CD4-positive, alpha-beta T cell treated with Interleukin-2 at 100 ng/mL for 4 hours (primary cell): ENCODE data around the gene SLC25A39.

Experiments used
- DNase-seq: peaks from one replicate; pipeline ENCODE4 v3.0.0-alpha.2; 2020; ENCODE audit warnings: low spot score

SLC25A39 gene

DNA sequence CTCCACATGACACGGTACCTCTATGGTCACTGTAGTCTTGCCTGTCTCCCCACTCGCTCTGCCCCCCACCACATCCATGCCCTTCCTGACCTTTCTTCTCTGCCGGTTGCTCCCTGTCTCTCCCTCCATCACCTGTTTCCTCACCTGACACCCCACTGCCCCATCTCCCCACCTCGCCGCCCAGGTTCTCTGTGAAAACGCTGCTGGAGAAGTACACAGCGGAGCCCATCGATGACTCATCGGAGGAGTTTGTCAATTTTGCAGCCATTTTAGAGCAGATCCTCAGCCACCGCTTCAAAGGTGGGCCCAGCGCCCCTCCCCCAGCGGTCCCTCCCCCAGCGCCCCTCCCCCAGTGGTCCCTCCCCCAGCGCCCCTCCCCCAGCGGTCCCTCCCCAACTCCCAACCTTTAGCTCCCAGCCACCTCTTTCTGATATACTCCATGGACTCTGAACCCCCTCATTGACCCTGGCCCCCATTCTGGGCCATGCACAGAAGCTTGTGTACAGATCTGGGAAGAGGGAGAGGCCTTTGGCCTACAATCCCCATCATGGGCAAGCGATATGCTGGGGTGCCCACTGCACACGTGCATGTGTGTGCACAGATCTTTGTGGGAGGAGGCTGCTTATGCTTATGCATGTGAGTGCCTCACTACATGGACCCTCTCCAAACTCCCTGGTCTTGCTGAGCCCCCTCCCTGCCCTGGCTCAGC, 12.1 kb downstream of the SLC25A39 start:
- DNase-seq, result no peak

DNA sequence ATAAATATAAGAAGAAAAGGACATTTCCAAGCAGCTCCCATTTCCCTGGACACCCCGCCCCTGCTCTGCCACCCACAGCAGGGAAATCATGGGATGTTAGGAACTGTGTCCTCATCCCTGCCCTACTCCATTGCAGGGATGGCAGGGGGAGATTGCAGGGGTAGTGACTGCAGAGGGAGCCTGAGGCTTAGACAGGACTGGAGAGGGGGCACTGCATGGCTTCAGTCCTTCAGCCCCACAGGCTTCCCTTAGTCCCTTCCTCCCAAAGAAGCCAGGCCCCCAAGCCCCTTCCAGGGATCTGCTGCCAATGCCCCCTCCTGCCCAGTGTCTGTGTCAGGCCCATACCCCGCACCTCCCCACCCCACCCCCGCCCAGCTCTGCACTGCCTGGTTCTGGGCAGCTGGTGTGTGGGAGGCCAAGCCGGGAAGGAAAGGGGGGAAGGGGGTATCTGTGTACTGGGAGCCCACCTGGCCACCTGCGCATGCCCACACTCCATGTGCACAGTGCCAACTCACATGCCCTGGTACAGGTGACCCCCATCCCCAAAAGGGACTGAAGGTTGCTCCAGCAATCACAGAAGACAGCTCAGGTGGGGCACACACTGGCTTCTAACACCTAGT, 13.0 kb downstream of the SLC25A39 start:
- no peak for DNase-seq

DNA sequence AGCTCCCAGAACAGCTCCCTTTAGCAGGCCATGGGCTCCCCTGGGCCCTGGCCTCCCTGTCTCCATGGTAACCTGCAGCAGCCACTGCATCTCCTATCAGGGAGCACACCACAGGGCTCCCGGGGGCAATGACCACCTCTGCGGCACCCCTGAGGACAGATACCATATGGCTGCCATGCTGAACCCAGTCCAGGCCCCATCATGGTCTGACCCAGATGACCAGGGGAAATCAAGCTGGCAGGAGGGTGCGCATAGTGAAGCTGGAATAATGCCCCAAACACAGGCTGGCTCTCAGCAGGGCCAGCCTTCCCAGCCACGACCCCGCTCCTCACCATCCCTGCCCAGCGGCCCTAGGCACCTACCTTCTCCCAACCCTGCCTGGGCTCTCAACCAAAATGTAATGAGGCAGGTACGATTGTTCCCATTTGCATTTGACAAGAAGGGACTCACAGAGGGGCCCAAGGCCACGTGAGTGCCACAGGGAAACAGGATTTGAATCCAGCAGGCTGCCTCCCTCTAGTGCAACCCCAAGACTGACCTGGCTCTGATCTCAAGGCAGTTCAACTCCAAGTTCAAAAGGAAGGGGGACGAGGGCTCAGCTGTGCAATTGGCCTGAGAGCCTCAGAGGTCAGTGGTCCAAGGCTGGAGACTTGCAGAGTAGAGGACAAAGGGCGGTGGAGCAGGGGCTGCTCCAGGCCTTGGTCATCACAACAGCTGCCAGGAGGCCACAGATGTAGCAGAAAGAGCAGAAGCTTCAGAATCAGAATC, 13.8 kb downstream of the SLC25A39 start:
- DNase-seq, result no peak

DNA sequence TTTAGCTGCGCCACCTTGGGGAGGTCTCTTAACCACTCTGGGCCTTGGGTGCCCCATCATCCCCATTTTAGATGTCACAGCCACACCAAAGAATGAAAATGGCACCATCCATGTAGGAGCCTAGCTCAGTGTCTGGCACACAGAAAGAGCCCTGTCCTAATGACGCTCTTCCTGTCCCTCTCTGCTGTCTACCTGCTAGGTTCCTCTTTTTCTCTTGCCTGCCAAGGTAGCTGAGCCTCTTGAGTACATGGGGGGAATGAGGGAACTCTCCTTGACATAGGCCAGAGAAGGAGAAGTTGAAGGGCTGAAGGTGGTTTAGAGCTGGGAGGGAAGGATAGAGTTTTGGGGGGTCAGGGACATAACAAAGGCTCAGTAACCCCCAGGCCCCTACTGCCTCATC, 14.4 kb downstream of the SLC25A39 start:
- DNase-seq, result no peak

DNA sequence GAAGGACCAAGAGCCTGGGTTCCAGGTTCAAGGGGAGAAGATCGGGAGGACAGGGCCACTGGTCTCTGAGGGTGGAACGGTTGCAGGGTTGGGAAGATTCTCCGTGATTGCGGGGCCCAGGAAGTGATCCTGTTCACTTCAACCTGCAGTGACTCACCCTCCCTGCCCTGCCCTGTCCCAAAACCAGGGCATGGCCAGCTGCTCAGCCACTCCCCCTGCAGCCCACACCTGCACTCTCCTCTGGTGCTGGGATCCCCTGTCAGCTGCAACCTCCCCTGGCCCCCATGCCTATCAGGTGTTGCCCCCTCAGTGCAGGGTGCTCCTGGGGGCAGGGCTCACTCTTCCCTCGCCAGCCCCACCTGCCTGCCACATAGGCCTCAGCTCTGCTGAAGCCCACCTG, 15.2 kb downstream of the SLC25A39 start:
- DNase-seq, result no peak

DNA sequence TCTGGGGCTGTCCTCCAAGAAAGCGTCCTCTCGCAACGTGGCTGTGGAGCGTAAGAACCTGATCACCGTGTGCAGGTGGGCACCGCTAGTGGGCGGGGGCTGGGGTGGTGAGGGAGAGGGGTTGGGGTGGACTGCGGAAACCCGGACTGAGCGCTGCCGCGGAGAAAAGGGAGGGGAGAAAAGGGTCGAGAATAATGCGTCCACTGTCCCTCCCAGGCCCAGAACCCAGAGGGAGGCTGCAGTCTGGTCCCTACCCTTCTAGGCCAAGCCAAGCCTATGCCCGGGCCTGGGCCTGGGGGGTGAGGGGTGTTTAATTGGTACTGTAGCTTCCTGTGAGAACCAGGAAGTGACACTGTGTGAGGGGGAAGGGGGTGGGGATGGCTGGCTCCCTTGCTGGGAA, 15.8 kb downstream of the SLC25A39 start:
- DNase-seq, result no peak

DNA sequence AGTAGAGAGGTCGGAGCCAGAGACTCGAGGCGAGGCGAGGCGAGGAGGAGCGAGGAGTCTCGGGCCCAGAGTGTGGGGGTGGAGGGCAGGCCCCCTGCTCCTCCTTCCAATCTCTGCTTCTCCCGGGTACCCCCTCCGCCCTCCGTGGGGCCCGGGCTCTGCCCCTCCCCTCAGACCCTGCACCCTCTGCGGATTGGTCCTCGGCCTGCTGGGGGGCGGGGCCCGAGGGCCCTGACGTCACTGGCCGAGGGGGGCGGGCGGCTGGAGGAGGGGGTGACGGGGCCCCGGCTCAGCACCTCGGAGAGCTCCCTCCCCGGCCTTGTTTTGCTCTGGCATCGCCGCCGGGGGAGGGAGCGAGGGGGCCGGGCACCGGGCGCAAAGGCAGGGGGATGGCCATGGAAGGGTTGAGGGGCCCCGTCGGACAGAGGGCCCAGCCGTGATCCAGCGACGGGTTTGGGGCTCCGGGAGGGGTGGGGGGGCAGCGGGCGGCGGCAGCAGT, 16.3 kb downstream of the SLC25A39 start, which contains the start of gene RUNDC3A:
Gene RUNDC3A, plus strand, starts transcription at position 282 of the 499 bp plus-strand sequence. CDS start 232 bp downstream, outside the sequence.
- DNase-seq, result peak; percentile 84

DNA sequence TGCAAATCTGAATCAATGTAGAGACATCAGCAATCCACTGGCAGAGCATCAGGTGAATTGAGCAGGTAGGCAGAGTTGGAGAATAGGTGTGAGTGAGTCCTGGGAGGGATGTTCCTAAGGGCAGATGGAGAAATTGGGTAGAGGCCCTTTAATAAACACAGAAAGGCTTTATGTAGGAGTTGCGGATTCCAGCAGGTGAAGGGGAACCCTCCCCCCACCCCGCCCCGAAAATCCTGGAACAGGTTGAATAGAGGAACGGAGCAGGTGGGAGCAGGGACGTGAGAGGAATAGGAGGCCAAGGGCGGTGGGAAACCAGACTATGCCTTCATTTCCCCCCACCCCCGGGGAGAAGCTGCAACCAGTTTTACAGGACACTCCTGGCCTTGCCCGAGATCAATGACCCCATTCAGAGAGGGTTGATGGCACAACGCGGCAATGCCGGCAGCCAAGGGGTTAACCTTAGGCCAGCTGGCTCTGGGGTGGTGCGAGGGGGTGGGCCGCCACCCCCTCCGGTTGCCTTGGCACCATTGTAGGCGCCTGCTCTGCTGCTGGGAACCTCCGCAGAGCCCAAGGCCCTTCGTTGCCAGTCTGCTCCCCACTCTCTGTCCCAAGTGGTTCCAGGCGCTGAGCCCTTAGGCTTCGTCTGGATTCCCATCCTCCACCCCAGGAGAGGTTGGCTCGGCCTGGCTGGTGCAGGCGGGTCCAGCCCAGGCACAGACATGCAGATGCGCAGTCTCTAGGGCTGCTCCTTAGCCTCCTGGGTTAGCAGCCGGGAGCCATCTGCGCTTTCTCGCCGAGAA, 17.0 kb downstream of the SLC25A39 start:
- no peak for DNase-seq

DNA sequence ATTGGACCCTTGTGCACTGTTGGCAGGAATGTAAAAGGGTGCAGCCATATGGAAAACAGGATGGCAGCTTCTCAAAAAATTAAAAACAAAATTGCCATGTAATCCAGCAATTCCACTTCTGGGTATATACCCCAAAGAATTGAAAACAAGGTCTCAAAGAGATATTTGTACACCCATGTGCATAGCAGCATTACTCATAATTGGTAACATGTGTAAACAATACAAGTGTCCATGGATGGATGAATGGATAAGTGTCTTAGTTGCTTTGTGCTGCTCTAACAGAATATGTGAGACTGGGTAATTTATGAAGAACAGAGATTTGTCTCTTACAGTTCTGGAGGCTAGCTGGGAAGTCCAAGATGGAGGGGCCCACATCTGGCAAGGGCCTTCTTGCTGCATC, 20.0 kb downstream of the SLC25A39 start:
- no peak for DNase-seq

DNA sequence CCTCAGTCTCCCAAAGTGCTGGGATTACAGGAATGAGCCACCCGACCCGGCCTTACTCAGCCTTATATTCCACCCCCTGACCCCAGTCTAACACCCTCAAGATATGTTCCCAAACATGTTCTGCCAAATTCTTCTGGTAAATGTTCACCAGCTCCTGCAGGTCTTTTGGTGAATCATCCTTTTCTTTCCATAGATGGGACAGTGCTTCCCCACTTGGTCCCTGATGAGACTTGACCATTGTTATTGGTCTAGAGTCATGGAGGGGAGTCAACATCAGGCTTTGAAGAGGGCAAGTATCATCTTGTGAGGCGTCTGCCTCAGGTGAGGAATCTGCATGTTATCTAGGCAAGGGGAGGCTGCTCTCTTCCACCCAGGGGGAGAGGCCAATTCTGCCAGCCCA, 26.6 kb downstream of the SLC25A39 start:
- DNase-seq, result no peak

DNA sequence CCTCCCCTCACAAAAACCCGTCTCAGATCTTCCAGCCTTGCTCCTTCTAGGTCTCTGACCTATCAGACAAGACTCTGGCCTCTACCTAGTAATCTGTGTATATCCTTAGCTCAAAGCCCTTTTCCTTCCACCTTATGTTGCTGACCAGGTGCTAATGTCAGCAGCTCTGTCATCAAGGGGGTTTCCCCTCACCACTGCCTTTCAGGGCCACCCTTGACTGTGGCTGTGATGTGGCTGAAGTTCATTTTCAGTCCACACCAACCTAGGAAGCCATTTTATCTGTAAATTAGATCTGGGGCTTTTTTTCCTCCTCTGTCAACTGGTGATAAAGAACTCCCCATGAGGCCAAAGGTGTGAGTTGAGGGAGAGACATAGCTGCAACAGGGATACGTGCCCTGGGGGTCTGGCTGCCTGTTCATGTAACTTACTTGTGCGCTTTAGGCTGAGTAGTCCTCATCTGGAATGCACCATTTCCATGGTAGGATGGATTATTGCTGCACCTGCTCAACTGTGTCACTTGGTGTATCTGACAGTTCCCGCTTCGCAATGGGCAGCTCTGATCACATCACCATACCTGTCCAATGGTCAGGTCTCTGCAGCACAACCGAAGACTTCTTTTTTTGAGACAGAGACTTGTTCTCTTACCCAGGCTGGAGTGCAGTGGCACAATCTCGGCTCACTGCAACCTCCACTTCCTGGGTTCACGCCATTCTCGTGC, 31.0 kb downstream of the SLC25A39 start:
- no peak for DNase-seq

DNA sequence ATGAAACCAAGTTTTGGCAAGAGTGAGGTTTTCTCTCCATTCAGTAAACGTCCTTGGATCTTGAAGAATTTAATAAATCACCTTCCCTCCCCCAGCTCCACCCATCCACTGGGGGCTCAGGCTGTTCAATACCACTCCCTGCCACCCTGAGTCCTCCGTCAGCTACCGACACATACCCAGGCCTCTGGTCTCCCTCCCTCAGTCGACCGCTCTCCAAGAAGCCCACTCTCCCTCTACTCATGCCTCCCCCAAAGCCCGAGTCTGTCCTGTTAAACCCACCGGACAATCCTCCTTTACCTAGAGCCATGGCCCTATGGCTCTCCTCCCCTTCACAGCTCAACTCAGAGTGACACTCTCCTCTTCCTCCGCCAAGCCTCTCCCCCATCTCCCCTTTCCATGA, 37.0 kb downstream of the SLC25A39 start:
- no peak for DNase-seq

DNA sequence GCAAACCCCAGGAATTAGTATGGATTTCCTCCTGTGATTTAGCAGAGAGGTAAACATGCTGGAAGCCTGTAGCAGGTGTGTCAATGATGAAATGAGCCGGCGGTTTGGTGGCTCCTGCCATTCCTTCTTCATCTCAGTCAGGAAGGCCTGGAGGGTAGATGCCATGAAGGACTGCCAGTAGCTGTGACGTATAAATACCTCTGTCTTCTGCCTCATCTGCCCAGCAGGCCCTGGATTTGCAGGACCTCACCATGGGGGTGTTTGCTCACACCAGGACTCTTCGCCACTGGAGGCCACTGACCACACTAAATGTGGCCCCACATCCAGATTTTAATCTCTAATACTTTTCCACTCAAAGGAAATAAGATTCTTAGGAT, 40.6 kb downstream of the SLC25A39 start:
- no peak for DNase-seq

DNA sequence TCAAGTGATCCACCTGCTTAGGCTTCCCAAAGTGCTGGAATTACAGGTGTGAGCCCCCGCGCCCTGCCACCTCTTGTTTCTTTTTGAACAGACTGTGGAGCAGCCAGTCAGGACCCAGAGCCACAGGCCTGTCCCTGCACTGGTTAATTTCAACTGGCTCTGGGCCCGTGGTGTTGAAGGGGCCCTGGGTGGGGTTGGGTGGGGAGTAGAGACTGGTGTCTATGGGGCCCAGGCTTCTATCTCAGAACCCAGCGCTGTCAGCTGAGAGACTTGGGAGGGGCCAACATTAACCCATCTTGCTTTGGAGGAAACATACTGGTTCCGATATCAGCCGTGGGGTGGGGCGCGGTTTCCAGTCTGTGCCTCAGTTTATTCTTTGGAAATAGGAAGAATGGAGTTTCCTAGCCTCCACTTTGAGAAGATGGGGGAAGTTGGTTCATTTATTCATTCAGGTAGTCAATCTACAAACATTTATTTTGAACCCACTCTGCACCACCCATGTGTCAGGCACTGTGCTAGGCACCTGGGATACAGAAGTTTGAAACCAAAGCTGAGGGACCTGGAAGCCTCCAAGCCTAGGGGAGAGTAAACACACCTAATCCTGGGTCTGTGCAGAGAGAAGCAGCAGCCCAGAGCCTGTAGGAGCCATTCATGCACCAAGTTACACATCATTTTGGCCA, 41.1 kb downstream of the SLC25A39 start:
- no peak for DNase-seq

DNA sequence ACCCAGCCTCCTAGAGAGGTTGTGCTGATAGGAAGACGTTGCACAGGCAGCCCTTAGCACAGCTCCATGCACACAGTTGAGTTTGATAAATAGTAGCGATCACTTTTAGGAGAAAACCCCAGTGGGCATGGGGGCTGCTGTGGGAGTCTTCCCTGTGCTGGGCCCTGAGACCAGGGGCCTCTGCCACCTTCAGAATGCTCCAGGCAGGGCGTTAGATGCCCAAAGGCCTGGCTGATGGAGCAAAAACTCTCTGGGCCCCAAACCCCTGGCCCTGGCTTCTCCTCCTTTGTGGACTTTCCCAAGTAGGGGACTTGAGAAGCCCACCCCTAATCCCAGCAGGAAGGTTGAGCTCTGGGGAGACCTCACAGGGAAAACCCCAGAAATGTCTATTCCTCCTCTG, 42.4 kb downstream of the SLC25A39 start:
- no peak for DNase-seq

DNA sequence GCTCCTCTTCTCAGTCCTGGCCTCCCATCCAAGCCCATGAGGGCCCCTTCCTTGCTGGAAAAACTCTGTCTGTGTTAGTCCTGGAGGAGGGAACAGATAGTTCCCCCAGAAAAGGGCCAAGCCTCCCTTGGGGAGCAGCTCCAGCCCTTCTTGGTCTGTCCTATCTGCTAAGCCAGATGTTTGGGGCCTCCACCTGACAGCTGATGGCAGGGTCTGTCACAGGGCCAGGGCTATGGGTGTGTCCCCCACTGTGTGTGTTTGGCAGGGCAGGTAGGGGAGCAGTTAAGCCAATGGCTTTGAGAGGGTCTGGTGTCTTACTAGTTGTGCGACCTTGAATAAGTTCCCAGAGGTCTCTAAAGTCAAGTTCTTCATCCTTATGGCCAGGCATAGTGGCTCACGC, 43.1 kb downstream of the SLC25A39 start:
- DNase-seq, result no peak

DNA sequence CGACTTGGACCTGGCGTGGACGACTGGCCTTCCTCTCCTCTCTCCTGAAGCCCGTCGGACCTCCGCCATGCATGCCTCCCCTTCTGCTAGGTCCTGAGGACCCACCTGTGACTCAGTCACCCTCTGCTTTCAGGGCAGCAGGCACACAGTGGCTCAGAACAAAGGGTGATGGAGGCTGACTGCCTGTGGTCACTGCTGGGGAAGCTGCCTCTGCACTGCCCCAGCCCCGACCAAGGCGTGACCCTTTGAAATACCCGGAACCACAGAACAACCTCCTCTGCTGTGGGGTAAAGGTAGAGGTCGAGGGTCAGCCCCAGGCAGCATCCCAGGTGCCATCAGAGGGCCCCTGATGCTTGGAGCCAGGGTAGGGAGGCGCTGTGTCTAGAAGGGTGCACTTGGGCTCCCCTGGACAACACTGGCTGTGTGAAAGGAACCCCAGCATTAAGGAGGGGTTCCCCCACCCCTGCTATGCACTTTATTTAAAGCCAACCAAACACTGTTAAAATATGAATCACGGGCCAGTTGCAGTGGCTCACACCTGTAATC, 44.2 kb downstream of the SLC25A39 start:
- DNase-seq, result no peak

DNA sequence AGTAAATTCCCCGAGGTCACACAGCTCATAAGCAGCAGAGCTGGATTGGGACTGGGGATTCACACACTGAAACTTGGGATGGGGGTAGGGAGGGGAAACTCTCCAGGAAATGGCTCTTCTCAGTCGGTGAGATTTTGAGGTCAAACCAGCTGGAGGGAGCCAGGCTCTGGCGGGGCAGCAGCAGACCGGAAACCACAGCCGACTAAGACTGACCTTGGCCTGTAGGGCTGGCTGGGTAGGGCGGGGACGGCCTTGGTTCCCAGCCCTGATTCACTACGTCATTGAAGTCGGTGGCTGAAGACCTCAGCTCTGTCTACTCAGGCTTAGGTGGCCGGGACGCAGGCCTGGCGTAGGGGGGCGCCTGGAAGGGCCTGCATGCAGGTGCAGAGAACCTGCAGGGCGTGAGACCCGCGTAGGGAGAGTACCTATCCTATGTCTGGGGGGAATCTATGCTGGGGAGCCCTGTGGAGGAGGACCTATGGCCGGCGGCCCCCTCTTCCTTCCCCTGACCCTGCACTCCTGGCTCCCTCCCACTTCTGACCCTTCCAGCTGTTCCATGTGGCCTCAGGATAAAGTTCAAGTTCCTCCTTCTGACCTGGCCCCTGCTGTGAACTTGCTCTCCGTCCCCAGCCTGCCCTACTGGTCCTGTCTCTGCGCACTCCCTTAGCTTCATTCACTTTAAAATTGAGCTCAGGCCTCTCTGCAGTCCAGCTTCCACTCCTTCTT, 44.8 kb downstream of the SLC25A39 start:
- peak; percentile 8 for DNase-seq

DNA sequence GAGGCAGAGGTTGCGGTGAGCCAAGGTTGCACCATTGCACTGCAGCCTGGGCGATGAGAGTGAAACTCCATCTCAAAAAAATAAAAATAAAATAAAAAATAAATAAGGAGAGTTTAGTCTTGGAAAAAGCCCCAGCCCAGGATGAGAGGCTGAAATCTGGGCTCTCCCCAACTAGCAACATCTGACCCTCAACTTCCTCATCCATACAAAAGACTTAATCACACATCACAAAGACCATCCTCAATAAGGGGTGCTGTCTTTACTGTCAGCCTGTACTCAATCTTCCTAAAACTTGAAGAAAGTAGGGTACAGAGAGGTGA, 45.3 kb downstream of the SLC25A39 start:
- no peak for DNase-seq

DNA sequence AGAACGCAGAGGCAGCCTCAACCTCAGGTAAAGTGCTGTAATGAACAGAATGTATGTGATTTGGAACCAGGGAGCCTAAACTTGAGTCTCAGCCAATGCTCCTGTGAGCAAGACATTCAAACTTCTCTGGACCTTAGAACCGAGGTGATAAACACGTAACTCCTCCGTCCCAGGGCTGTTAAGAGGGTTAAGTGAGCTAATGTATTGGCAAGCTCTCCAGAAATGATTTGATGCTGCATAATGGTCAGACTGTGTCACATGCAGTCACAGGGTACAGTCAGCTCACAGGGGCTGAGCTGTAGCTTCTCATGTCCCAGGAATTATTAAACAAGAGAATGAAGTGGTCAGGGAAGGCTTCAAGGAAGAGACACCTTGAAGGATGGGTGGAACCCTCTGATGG, 46.6 kb downstream of the SLC25A39 start:
- DNase-seq, result no peak
